ENCODE measurements around the gene TMEM218. TPM values are rescaled to one million over a fixed set of nuclear protein-coding genes. Genes with fewer than 3 reads are reported as not detected.

TMEM218 gene
- total and polyA plus RNA-seq, 2 of the 8 experiments (the other 6 are each of a cell fraction or from before 2014, with no cell fraction given), result 17.0 to 33.5 TPM

DNA sequence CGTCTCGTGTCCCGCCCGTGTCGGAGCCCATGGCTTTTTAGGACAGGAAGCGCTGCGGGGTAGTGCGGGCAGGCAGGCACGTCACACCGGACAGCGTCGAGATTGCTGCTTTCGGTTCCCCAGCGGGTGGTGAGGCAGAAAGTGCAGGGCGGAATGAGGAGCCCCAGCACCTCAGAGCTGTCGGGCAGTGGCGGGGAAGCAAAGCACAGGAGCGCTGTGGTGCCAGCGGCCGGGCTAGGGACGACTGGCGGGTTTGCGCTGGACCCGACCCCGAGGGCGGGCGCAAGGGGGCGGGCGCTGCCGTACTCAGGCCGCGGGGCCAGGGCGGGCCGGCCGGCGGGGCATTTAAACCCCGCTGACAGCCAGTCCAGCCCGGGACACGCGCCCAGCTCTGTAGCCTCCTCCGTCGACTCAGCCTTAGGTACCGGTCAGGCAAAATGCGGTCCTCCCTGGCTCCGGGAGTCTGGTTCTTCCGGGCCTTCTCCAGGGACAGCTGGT is 48.4 kb downstream of the TMEM218 start, which contains the start of gene SLC37A2 (continued):
- TF ChIP-seq ATF3 (IDR thresholded peaks at IDR 0.05; ENCODE audit: insufficient read depth, low read depth, low read length) (no peak), NRF1 (IDR thresholded peaks at IDR 0.05; ENCODE audit: low read depth, low read length) (no peak), GTF2F1 (IDR thresholded peaks at IDR 0.05; ENCODE audit: borderline replicate concordance, low read depth, low read length) (no peak), BCL11A (IDR thresholded peaks at IDR 0.05; ENCODE audit: low read depth in 2 of 2, low read length in 2 of 2) (no peak), SP2 (IDR thresholded peaks at IDR 0.05; ENCODE audit: low read length) (no peak), CBX8 (IDR thresholded peaks at IDR 0.05; ENCODE audit: borderline replicate concordance, low read depth, low read length) (no peak), YY1 (IDR thresholded peaks at IDR 0.05; ENCODE audit: low read depth, low read length) (no peak), TAF7 (optimal IDR thresholded peaks at IDR 0.05; ENCODE audit: borderline replicate concordance, low read depth, low read length) (no peak), POU5F1 (IDR thresholded peaks at IDR 0.05; ENCODE audit: low read depth, low read length) (no peak), CHD1 (IDR thresholded peaks at IDR 0.05; ENCODE audit: low read depth, low read length) (no peak), TCF12 (IDR thresholded peaks at IDR 0.05; ENCODE audit: low read depth, low read length) (no peak), USF2 (IDR thresholded peaks at IDR 0.05; ENCODE audit: low read length) (peak; percentile 42; the same call in 1 of the 2 replicates), EZH2 (IDR thresholded peaks at IDR 0.05; ENCODE audit: low read depth, low read length, severe bottlenecking) (peak; percentile 69), RFX5 (IDR thresholded peaks at IDR 0.05; ENCODE audit: borderline replicate concordance, low read depth, low read length) (no peak), HDAC6 (IDR thresholded peaks at IDR 0.05; ENCODE audit: low read depth, low read length) (no peak), TEAD4 (IDR thresholded peaks at IDR 0.05; ENCODE audit: low read depth, low read length) (no peak), CEBPB (IDR thresholded peaks at IDR 0.05; ENCODE audit: low read depth, low read length) (no peak), NANOG (IDR thresholded peaks at IDR 0.05; ENCODE audit: insufficient read depth, low read depth, low read length, poor library complexity, severe bottlenecking) (no peak), JUN (IDR thresholded peaks at IDR 0.05; ENCODE audit: low read depth, low read length) (no peak)
- TF ChIP-seq, protein P1, sequence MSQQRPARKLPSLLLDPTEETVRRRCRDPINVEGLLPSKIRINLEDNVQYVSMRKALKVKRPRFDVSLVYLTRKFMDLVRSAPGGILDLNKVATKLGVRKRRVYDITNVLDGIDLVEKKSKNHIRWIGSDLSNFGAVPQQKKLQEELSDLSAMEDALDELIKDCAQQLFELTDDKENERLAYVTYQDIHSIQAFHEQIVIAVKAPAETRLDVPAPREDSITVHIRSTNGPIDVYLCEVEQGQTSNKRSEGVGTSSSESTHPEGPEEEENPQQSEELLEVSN (IDR thresholded peaks at IDR 0.05), result no peak; the same call in 1 of the 2 replicates
